Ovary (tissue), 9 donors: Measurements from ENCODE around the gene GAGE12G. TPM values are rescaled to one million over a fixed set of nuclear protein-coding genes. Genes with fewer than 3 reads are reported as not detected.

ENCODE experiments used
- DNase-seq, 5 donors: peaks; one replicate each; pipeline ENCODE4 v3.0.0-alpha.2; 2019 to 2020
- H3K27ac ChIP-seq, 2 donors: fragments of 200-600 bp; one replicate each; pipeline versions ENCODE4 v1.5.1 to v1.8.0; 2019 to 2022
- H3K27me3 ChIP-seq: fragments of 200-600 bp; one replicate; pipeline ENCODE4 v1.8.0; 2022
- H3K36me3 ChIP-seq: fragments of 200-600 bp; sonication (generic); one replicate; pipeline ENCODE4 v1.5.1; 2019
- H3K4me1 ChIP-seq: one replicate; pipeline ENCODE4 v1.8.1; 2013; ENCODE audit warnings: mild to moderate bottlenecking, moderate library complexity; ENCODE audit not compliant: insufficient read depth
- H3K4me3 ChIP-seq: fragments of 200-600 bp; sonication (generic); one replicate; pipeline ENCODE4 v1.5.1; 2017
- H3K9me3 ChIP-seq, 2 donors: fragments of 200-600 bp in 1 of 2; sonication (generic) in 1 of 2; one replicate each; pipeline versions ENCODE4 v1.5.1 to v1.8.1; 2013 to 2019; ENCODE audit warnings: mild to moderate bottlenecking in 1 of 2, moderate library complexity in 1 of 2
- CTCF ChIP-seq, 3 donors: fragments of 450-650 bp in 2 of 3; fragments of 200-600 bp in 1 of 3; IDR thresholded peaks; one replicate each; pipeline versions ENCODE4 v1.5.1 to v1.8.0; 2016 to 2022; ENCODE audit warnings: antibody characterized with exemption in 3 of 3, mild to moderate bottlenecking in 1 of 3
- EP300 ChIP-seq: sonication (generic); formaldehyde crosslinking; IDR thresholded peaks from one replicate; pipeline ENCODE4 v1.6.1; 2017; ENCODE audit warnings: antibody characterized with exemption
- POLR2A ChIP-seq: fragments of 450-650 bp; IDR thresholded peaks from one replicate; pipeline ENCODE4 v1.6.1; 2017; ENCODE audit warnings: antibody characterized with exemption, mild to moderate bottlenecking, moderate library complexity
- WGBS, 3 donors: extraction: QIAGEN DNeasy Blood & Tissue Kit in 1 of 3; methylation state at CpG; one replicate each; pipeline versions ENCODE4 v1.1.5 to v1.1.7; 2013 to 2017; 5-methylcytosine and 5-hydroxymethylcytosine counted together
- intact Hi-C, 4 donors: fragments of 100-400 bp; cut with DNase I; formaldehyde crosslinking; loops; one replicate each; pipeline versions ENCODE4 v1.11.0 to v1.15.1; 2022 to 2023
- polyA plus RNA-seq, 2 donors: library from polyadenylated mRNA; stranded (reverse); fragments of 200-250 nt in 1 of 2; fragments of 350-450 nt in 1 of 2; fragmentation: Illumina TruSeq in 1 of 2; extraction: RNeasy Lipid Tissue Mini Kit (QIAGEN cat#74804) in 1 of 2; gene quantifications; one replicate each; pipeline ENCODE4 v1.2.3, GENCODE V29; 2013 to 2014
- small RNA-seq: library from RNA; depleted of rRNA; stranded (forward); fragments of <200 nt; gene quantifications from one replicate; pipeline ENCODE3, GENCODE V24; 2016
- total RNA-seq, 7 donors: library from RNA; depleted of rRNA in 2 of 7; stranded (reverse); fragments of >200 nt in 2 of 7; fragmentation: NEBNext Ultra II Directional in 3 of 7; extraction: Animal tissue kit (Norgen Biotek cat#: 25700) in 3 of 7; gene quantifications; one replicate each; pipeline versions ENCODE4 v1.1.0 to v1.2.4, GENCODE V29; 2016 to 2023
- donor health status: DM: no; HTN: no; CAD: no; lungs with moderate emphysema.
- donor health status: DM: no; HTN: no; CAD: no.
- donor health status: Bipolar disorder and iron deficiency.
- donor health status: DM: yes; HTN: yes; CAD: no.
- donor health status: DM: no; HTN: no; CAD: no.
- donor health status: DM: yes; HTN: yes; CAD: no.

The GAGE12G gene
- total and polyA plus RNA-seq, 9 donors = not detected

- WGBS, 3 donors = 23 to 43% (median 25%) methylated on average over 7 of the region's 7 CpGs
- H3K9me3 ChIP-seq = no peaks in the 10 kb centered on the region
- no peak for TF ChIP-seq POLR2A
- TF ChIP-seq CTCF (IDR thresholded peaks at IDR 0.05) = no peak
- TF ChIP-seq EP300 = no peak
- no peak for DNase-seq
- no peaks in the 10 kb centered on the region for H3K4me1 ChIP-seq
- no peaks in the 10 kb centered on the region for H3K27me3 ChIP-seq
- H3K36me3 ChIP-seq = no peaks in the 10 kb centered on the region
- H3K4me3 ChIP-seq = no peak overlapping the region
- H3K27ac ChIP-seq = no peak overlapping the region
- intact Hi-C loops = no loop called here
These were observed 40.6 kb downstream of the GAGE12G start for GRCh38 chrX:49610718-49611310.

GRCh38 chrX:49618574-49618973 is 48.4 kb downstream of the GAGE12G start:
- Histone ChIP-seq H3K36me3 (no peaks in the 10 kb centered on the region), H3K27me3 (no peaks in the 10 kb centered on the region), H3K4me1 (no peaks in the 10 kb centered on the region), H3K4me3 (no peak overlapping the region), H3K27ac (no peak overlapping the region), H3K9me3 (no peaks in the 10 kb centered on the region)
- WGBS, 3 donors = 80 to 84% (median 82%) methylated on average over 2 of the region's 2 CpGs
- intact Hi-C loops = no loop called here
- TF ChIP-seq POLR2A (no peak), EP300 (no peak), CTCF (IDR thresholded peaks at IDR 0.05) (no peak)
- DNase-seq = no peak

Small RNA genes within 50 kb of the gene (small RNA-seq; reads per million reads assigned to genes)
- gene GAGE12B = not detected

Other genes with a start within 250 kb of the GAGE12G start
- not detected for gene GAGE12J, start 248.4 kb upstream of the GAGE12G start, total RNA-seq
- not detected for gene GAGE12J, start 248.4 kb upstream of the GAGE12G start, polyA plus RNA-seq
- gene GAGE13, start 238.8 kb upstream of the GAGE12G start, total RNA-seq = under 1 TPM in 1 of 7 donors, not detected in 6; 0.69 TPM
- not detected for gene GAGE13, start 238.8 kb upstream of the GAGE12G start, polyA plus RNA-seq
- not detected for gene GAGE12C, start 38.2 kb upstream of the GAGE12G start, total RNA-seq
- gene GAGE12C, start 38.2 kb upstream of the GAGE12G start, polyA plus RNA-seq = not detected
- gene GAGE12D, start 28.7 kb upstream of the GAGE12G start, total RNA-seq = not detected
- not detected for gene GAGE12D, start 28.7 kb upstream of the GAGE12G start, polyA plus RNA-seq
- gene GAGE12E, start 19.1 kb upstream of the GAGE12G start, total RNA-seq = not detected
- not detected for gene GAGE12E, start 19.1 kb upstream of the GAGE12G start, polyA plus RNA-seq
- not detected for gene GAGE12F, start 9.6 kb upstream of the GAGE12G start, total RNA-seq
- gene GAGE12F, start 9.6 kb upstream of the GAGE12G start, polyA plus RNA-seq = not detected
- not detected for gene GAGE12H, start 9.5 kb downstream of the GAGE12G start, total RNA-seq
- not detected for gene GAGE12H, start 9.5 kb downstream of the GAGE12G start, polyA plus RNA-seq
- not detected for gene GAGE2A, start 19.1 kb downstream of the GAGE12G start, total RNA-seq
- gene GAGE2A, start 19.1 kb downstream of the GAGE12G start, polyA plus RNA-seq = not detected
- gene GAGE1, start 28.6 kb downstream of the GAGE12G start, total RNA-seq = 1 to 10 TPM in 1 of 7 donors, not detected in 6; 1.0 TPM
- gene GAGE1, start 28.6 kb downstream of the GAGE12G start, polyA plus RNA-seq = not detected
- not detected for gene PAGE1, start 125.6 kb downstream of the GAGE12G start, total RNA-seq
- not detected for gene PAGE1, start 125.6 kb downstream of the GAGE12G start, polyA plus RNA-seq